Measurements from ENCODE around the gene NOXO1.

Gene NOXO1

DNA sequence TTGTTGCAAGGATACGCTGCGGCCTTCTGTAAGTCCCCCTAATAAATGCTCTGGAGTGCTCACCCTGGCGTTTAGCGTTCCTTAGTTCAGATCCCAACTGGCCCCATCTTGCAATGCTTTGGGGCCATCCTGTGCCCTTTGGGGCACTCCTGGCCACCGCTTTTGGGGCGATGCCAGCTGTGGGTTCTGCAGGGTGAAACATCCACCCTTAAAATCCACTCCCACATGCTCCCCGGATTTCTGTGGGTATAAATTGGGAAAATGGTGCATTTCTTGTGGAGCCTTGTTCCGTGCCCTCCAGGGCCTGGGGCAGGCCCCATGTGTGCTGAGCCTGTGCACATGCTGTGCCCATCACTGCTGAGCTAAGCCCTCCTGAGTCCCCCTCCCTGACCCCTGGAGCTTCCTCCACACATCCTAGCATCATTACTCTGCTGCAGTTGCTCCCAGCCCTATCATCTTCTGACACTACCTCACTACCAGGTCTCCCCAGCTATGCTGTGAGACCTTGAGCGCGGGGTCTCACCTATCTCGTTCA lies 44.3 kb downstream of the NOXO1 start:
- Histone ChIP-seq H3K9me3 (ENCODE audit: insufficient read depth, low read depth, low read length) (no peaks in the 10 kb centered on the region), H3K14ac (ENCODE audit: low read length) (no peak overlapping the region), H4K91ac (ENCODE audit: low read depth, low read length) (no peak overlapping the region), H3K4me2 (ENCODE audit: low read length) (no peak overlapping the region), H4K12ac (ENCODE audit: low read depth, low read length) (no peak overlapping the region), H3K9ac (ENCODE audit: low read length) (no peak overlapping the region), H3K4ac (ENCODE audit: low read depth, low read length) (no peak overlapping the region), H3K23ac (ENCODE audit: low read length) (no peak overlapping the region), H3K4me1 (ENCODE audit: control insufficient read depth in 1 of 2, insufficient read depth in 2 of 2, low read length in 2 of 2) (peaks cover 16 to 18% of the 10 kb centered on the region in 2 experiments), H2BK12ac (ENCODE audit: low read length) (no peak overlapping the region), H3K27me3 (ENCODE audit: insufficient read depth, low read length) (no peaks in the 10 kb centered on the region), H2AFZ (ENCODE audit: insufficient read depth, low read length, poor library complexity) (no peak overlapping the region), H4K8ac (ENCODE audit: low read depth, low read length) (no peak overlapping the region), H3K79me2 (ENCODE audit: control insufficient read depth, insufficient read depth, low read length, poor library complexity) (no peaks in the 10 kb centered on the region), H3K27ac (ENCODE audit: low read depth, low read length) (no peak overlapping the region), H3K79me1 (ENCODE audit: low read length) (no peaks in the 10 kb centered on the region), H2BK5ac (ENCODE audit: low read depth, low read length, poor library complexity) (no peak overlapping the region), H2BK120ac (ENCODE audit: insufficient read depth, low read length, poor library complexity) (no peak overlapping the region), H3K4me3 (ENCODE audit: low read depth, low read length) (no peak overlapping the region), H3K18ac (ENCODE audit: low read length) (no peak overlapping the region), H2AK5ac (ENCODE audit: low read length) (no peak overlapping the region), H3K36me3 (ENCODE audit: control insufficient read depth in 1 of 2, insufficient read depth in 2 of 2, low read length in 2 of 2) (peaks cover 24 to 27% of the 10 kb centered on the region in 2 experiments)
- no CpG with 5 or more reads among the region's 11 CpGs for WGBS (ENCODE audit: extremely low coverage, insufficient coverage, insufficient read length)
- DNase-seq, result no peak

DNA sequence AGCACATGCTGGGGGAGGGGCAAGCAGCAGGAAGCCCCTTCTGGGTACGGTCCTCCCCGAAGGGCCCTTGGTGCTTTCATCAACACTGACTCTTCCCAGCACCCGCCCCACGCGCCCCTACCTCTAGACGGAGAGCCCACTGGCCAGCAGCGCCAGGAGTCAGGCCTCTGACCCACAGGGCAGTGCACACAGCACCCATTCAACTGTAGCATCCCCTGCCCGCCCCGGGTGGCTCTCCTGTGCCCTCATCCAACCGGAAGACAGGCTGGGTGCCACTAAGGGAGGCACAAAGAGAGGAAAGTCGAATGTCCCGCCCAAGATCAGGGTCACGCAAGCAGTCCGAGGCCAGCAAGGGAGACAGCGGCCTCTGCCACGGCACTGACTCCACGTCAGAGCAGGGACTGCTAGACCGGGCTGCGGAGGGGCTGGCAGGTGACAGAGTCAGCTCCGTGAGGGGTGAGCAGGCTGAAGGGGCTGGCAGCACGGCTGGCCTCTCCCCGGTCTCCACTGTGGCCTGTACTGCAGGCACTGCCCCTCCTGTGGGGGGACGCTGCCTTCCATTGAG lies 48.1 kb downstream of the NOXO1 start:
- Histone ChIP-seq H2BK120ac (ENCODE audit: insufficient read depth, low read length, poor library complexity) (no peak overlapping the region), H2AFZ (ENCODE audit: insufficient read depth, low read length, poor library complexity) (no peak overlapping the region), H3K79me1 (ENCODE audit: low read length) (peaks cover 3% of the 10 kb centered on the region), H3K36me3 (ENCODE audit: control insufficient read depth in 1 of 2, insufficient read depth in 2 of 2, low read length in 2 of 2) (peaks cover 5 to 6% of the 10 kb centered on the region in 2 experiments), H2BK12ac (ENCODE audit: low read length) (no peak overlapping the region), H3K14ac (ENCODE audit: low read length) (no peak overlapping the region), H3K4me1 (ENCODE audit: control insufficient read depth in 1 of 2, insufficient read depth in 2 of 2, low read length in 2 of 2) (peaks cover 0 to 6% of the 10 kb centered on the region in 2 experiments), H3K27ac (ENCODE audit: low read depth, low read length) (no peak overlapping the region), H4K91ac (ENCODE audit: low read depth, low read length) (no peak overlapping the region), H3K4me2 (ENCODE audit: low read length) (no peak overlapping the region), H2AK5ac (ENCODE audit: low read length) (no peak overlapping the region), H3K27me3 (ENCODE audit: insufficient read depth, low read length) (no peaks in the 10 kb centered on the region), H4K12ac (ENCODE audit: low read depth, low read length) (no peak overlapping the region), H3K18ac (ENCODE audit: low read length) (no peak overlapping the region), H3K4me3 (ENCODE audit: low read depth, low read length) (no peak overlapping the region), H2BK5ac (ENCODE audit: low read depth, low read length, poor library complexity) (no peak overlapping the region), H3K9me3 (ENCODE audit: insufficient read depth, low read depth, low read length) (peaks cover 2% of the 10 kb centered on the region), H3K23ac (ENCODE audit: low read length) (no peak overlapping the region), H3K9ac (ENCODE audit: low read length) (no peak overlapping the region), H4K8ac (ENCODE audit: low read depth, low read length) (no peak overlapping the region), H3K4ac (ENCODE audit: low read depth, low read length) (no peak overlapping the region), H3K79me2 (ENCODE audit: control insufficient read depth, insufficient read depth, low read length, poor library complexity) (no peaks in the 10 kb centered on the region)
- no peak for DNase-seq
- no CpG with 5 or more reads among the region's 23 CpGs for WGBS (ENCODE audit: extremely low coverage, insufficient coverage, insufficient read length)

DNA sequence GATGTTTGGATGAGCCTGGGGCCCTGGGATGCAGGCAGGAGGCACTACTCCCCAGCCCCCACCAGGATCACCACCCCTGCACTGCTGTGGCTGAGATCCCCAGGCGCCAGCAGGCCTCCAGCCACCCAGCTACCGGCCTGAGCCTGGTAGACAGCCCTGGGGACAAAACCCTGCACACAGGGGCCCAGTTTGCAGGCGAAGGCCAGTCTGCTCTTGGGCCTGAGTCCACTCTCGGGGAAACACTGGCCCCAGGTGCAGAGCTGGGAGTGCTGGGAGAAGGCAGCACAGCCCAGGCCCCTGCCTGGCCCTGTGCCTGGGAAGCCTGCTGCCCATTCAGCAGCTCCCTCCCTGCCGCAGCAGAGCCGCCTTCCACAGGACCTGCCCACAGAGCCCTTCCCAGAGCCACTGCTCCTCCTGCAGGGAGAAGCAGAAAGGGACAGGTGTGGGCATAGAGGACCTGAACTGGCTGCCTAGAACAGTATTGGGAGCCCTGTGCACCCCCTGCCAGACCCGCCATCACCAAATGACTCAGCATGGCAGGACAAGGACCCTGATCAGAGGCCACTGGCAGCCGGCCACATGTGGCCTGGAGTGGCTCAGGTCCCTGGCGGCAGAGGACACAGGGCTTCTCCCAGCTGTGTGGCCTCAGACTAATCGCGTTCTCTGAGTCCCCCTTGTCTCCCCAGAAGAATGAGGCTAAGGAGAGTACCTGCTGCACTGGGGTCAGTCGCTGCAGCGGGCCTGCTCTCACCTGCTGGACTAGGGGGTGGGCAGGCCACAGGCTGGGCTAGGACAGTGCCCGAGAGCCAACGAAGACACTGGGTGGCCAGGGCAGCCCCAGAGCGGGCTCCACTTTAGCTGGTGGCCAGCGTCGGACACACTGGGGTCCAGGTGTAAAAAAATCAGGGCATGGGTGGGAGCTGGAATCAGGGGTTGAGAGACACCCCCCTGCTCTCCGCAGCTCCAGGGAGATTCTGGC lies 48.9 kb downstream of the NOXO1 start:
- Histone ChIP-seq H2AK5ac (ENCODE audit: low read length) (no peak overlapping the region), H2BK12ac (ENCODE audit: low read length) (no peak overlapping the region), H3K9me3 (ENCODE audit: insufficient read depth, low read depth, low read length) (peaks cover 2% of the 10 kb centered on the region), H3K27ac (ENCODE audit: low read depth, low read length) (no peak overlapping the region), H3K4me1 (ENCODE audit: control insufficient read depth in 1 of 2, insufficient read depth in 2 of 2, low read length in 2 of 2) (peaks cover 0 to 6% of the 10 kb centered on the region in 2 experiments), H3K79me1 (ENCODE audit: low read length) (peaks cover 3% of the 10 kb centered on the region), H3K14ac (ENCODE audit: low read length) (no peak overlapping the region), H3K18ac (ENCODE audit: low read length) (no peak overlapping the region), H3K4ac (ENCODE audit: low read depth, low read length) (no peak overlapping the region), H4K91ac (ENCODE audit: low read depth, low read length) (no peak overlapping the region), H3K9ac (ENCODE audit: low read length) (no peak overlapping the region), H3K4me3 (ENCODE audit: low read depth, low read length) (no peak overlapping the region), H3K27me3 (ENCODE audit: insufficient read depth, low read length) (no peaks in the 10 kb centered on the region), H2BK5ac (ENCODE audit: low read depth, low read length, poor library complexity) (no peak overlapping the region), H3K4me2 (ENCODE audit: low read length) (no peak overlapping the region), H3K36me3 (ENCODE audit: control insufficient read depth in 1 of 2, insufficient read depth in 2 of 2, low read length in 2 of 2) (no peaks in the 10 kb centered on the region), H2AFZ (ENCODE audit: insufficient read depth, low read length, poor library complexity) (no peak overlapping the region), H4K8ac (ENCODE audit: low read depth, low read length) (no peak overlapping the region), H2BK120ac (ENCODE audit: insufficient read depth, low read length, poor library complexity) (no peak overlapping the region), H4K12ac (ENCODE audit: low read depth, low read length) (no peak overlapping the region), H3K23ac (ENCODE audit: low read length) (no peak overlapping the region), H3K79me2 (ENCODE audit: control insufficient read depth, insufficient read depth, low read length, poor library complexity) (no peaks in the 10 kb centered on the region)
- no CpG with 5 or more reads among the region's 19 CpGs for WGBS (ENCODE audit: extremely low coverage, insufficient coverage, insufficient read length)
- DNase-seq, result no peak

DNA sequence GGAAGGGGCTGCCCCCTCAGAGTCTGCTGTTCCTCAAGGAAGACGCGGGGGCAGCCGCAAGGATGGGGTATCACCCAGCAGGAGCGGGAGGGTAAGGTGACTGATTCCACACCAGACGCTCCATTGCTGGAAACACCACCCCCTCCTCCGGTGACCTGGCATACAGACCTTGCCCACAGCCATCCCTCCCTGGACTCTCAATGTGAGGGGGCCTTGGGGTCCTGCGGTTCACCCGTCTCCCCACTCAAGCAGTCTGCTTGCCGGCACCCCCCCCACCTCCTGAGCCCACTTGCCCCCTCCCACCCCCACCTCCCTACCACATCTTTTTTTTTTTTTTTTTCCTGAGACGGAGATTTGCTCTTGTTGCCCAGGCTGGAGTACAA lies 50.9 kb downstream of the NOXO1 start:
- no peak overlapping the region for H2AFZ ChIP-seq (ENCODE audit: insufficient read depth, low read length, poor library complexity)
- no CpG with 5 or more reads among the region's 10 CpGs for WGBS (ENCODE audit: extremely low coverage, insufficient coverage, insufficient read length)
- no peak overlapping the region for H2AK5ac ChIP-seq (ENCODE audit: low read length)
- H3K4me3 ChIP-seq (ENCODE audit: low read depth, low read length), result no peak overlapping the region
- no peaks in the 10 kb centered on the region for H3K36me3 ChIP-seq (ENCODE audit: control insufficient read depth in 1 of 2, insufficient read depth in 2 of 2, low read length in 2 of 2)
- H4K91ac ChIP-seq (ENCODE audit: low read depth, low read length), result no peak overlapping the region
- H3K27me3 ChIP-seq (ENCODE audit: insufficient read depth, low read length), result no peaks in the 10 kb centered on the region
- H4K8ac ChIP-seq (ENCODE audit: low read depth, low read length), result peak overlapping the region; percentile 48
- no peak overlapping the region for H4K12ac ChIP-seq (ENCODE audit: low read depth, low read length)
- H3K18ac ChIP-seq (ENCODE audit: low read length), result no peak overlapping the region
- H3K4me2 ChIP-seq (ENCODE audit: low read length), result no peak overlapping the region
- no peak overlapping the region for H3K27ac ChIP-seq (ENCODE audit: low read depth, low read length)
- H3K79me2 ChIP-seq (ENCODE audit: control insufficient read depth, insufficient read depth, low read length, poor library complexity), result no peaks in the 10 kb centered on the region
- H3K14ac ChIP-seq (ENCODE audit: low read length), result no peak overlapping the region
- H3K4me1 ChIP-seq (ENCODE audit: control insufficient read depth in 1 of 2, insufficient read depth in 2 of 2, low read length in 2 of 2), result peaks cover 0 to 6% of the 10 kb centered on the region in 2 experiments
- H3K23ac ChIP-seq (ENCODE audit: low read length), result no peak overlapping the region
- H2BK12ac ChIP-seq (ENCODE audit: low read length), result peak overlapping the region; percentile 19
- peaks cover 6% of the 10 kb centered on the region for H3K9me3 ChIP-seq (ENCODE audit: insufficient read depth, low read depth, low read length)
- DNase-seq, result no peak
- H3K4ac ChIP-seq (ENCODE audit: low read depth, low read length), result no peak overlapping the region
- H3K9ac ChIP-seq (ENCODE audit: low read length), result no peak overlapping the region
- H3K79me1 ChIP-seq (ENCODE audit: low read length), result peaks cover 3% of the 10 kb centered on the region
- H2BK5ac ChIP-seq (ENCODE audit: low read depth, low read length, poor library complexity), result no peak overlapping the region
- no peak overlapping the region for H2BK120ac ChIP-seq (ENCODE audit: insufficient read depth, low read length, poor library complexity)

Data from trophoblast cell (in vitro differentiated cells and primary cell).